ENCODE results near the gene RMND5B.

GRCh38 chr5:178103612-178104011 lies 27.2 kb upstream of the RMND5B start:
- TF ChIP-seq CTCF (IDR thresholded peaks at IDR 0.05) (no peak), TCF12 (IDR thresholded peaks at IDR 0.05) (no peak), POLR2AphosphoS5 (IDR thresholded peaks at IDR 0.05; ENCODE audit: low read depth, low read length) (no peak), REST (IDR thresholded peaks at IDR 0.05; ENCODE audit: low read depth, low read length) (no peak), RAD21 (IDR thresholded peaks at IDR 0.05; ENCODE audit: low read length) (no peak), USF1 (IDR thresholded peaks at IDR 0.05; ENCODE audit: borderline replicate concordance, low read depth) (no peak)
